HuH-7 (cell line): Measurements from ENCODE around the gene STAG1.
A peak's percentile ranks its signal among the peaks of the same experiment; 100 is the strongest.
"Not testable (repeated sequence)": the region's sequence is repeated elsewhere in the genome, so short reads cannot be mapped to it uniquely, and the experiment has no call there.

Experiments used
- DNase-seq: peaks from one replicate; pipeline ENCODE4 v3.0.0; 2011; ENCODE audit warnings: low spot score

STAG1 gene

GRCh38 chr3:136595913-136596697, 156.1 kb downstream of the STAG1 start:
- DNase-seq = no peak

GRCh38 chr3:136586580-136586979, 165.6 kb downstream of the STAG1 start:
- peak; percentile 23 for DNase-seq

- no peak for DNase-seq
Measured at GRCh38 chr3:136584728-136585127, 167.4 kb downstream of the STAG1 start.

- no peak for DNase-seq
Measured at GRCh38 chr3:136583823-136584222, 168.4 kb downstream of the STAG1 start.

- peak; percentile 18 for DNase-seq
Measured at GRCh38 chr3:136577791-136578190, 174.4 kb downstream of the STAG1 start.

- DNase-seq = peak; percentile 13
Measured at GRCh38 chr3:136576279-136577009, 175.7 kb downstream of the STAG1 start.

GRCh38 chr3:136567599-136568188, 184.5 kb downstream of the STAG1 start:
- DNase-seq = no peak

- not testable (repeated sequence) for DNase-seq
Measured at GRCh38 chr3:136564962-136565361, 187.2 kb downstream of the STAG1 start.

GRCh38 chr3:136562026-136562425, 190.2 kb downstream of the STAG1 start:
- no peak for DNase-seq

GRCh38 chr3:136559896-136560295, 192.3 kb downstream of the STAG1 start:
- DNase-seq = no peak

GRCh38 chr3:136549461-136549860, 202.7 kb downstream of the STAG1 start:
- not testable (repeated sequence) for DNase-seq

- no peak for DNase-seq
Measured at GRCh38 chr3:136547293-136547692, 204.9 kb downstream of the STAG1 start.

- no peak for DNase-seq
Measured at GRCh38 chr3:136546720-136547119, 205.5 kb downstream of the STAG1 start.

- DNase-seq = no peak
Measured at GRCh38 chr3:136545664-136546268, 206.4 kb downstream of the STAG1 start.

GRCh38 chr3:136544532-136544931, 207.6 kb downstream of the STAG1 start:
- DNase-seq = no peak

GRCh38 chr3:136543385-136543784, 208.8 kb downstream of the STAG1 start:
- DNase-seq = no peak

GRCh38 chr3:136535906-136536305, 216.3 kb downstream of the STAG1 start:
- no peak for DNase-seq

- no peak for DNase-seq
Measured at GRCh38 chr3:136532766-136533165, 219.4 kb downstream of the STAG1 start.

GRCh38 chr3:136518102-136518501, 234.1 kb downstream of the STAG1 start:
- DNase-seq = no peak

GRCh38 chr3:136516656-136517055, 235.5 kb downstream of the STAG1 start:
- DNase-seq = no peak

- DNase-seq = no peak
Measured at GRCh38 chr3:136516095-136516494, 236.1 kb downstream of the STAG1 start.

- not testable (repeated sequence) for DNase-seq
Measured at GRCh38 chr3:136514533-136514932, 237.6 kb downstream of the STAG1 start.

- no peak for DNase-seq
Measured at GRCh38 chr3:136513367-136513766, 238.8 kb downstream of the STAG1 start.
